Measurements from ENCODE around the gene SCUBE2.
A peak's percentile ranks its signal among the peaks of the same experiment; 100 is the strongest.
"Not testable (repeated sequence)": the region's sequence is repeated elsewhere in the genome, so short reads cannot be mapped to it uniquely, and the experiment has no call there.

The SCUBE2 gene

DNA sequence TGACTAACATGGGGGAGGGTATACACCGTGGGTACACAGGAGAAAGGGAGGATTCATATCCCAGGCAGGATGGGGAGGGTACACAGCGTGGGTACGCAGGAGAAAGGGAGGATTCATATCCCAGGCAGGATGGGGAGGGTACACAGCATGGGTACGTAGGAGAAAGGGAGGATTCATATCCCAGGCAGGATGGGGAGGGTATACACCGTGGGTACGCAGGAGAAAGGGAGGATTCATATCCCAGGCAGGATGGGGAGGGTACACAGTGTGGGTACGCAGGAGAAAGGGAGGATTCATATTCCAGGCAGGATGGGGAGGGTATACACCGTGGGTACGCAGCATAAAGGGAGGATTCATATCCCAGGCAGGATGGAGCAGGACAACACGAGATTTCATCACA, 51.0 kb downstream of the SCUBE2 start:
- DNase-seq (ENCODE audit: low spot score) = no peak

DNA sequence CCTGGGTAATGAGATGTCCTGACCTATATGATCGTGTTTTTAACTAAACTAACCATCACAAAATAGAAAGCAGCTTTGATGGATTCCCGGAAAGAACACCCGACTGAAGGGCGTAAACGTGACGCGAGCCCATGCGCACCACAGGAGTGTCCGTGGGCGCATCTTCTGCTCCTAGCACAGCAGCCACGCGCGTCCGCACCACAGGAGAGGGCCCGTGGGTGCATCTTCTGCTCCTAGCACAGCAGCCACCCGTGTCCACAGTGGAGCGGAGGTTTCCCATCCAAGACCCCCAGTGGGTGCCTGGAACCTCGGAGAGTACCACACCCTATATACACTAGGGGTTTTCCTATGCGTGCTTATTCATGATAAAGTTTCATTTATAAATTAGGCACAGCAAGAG, 51.5 kb downstream of the SCUBE2 start:
- DNase-seq (ENCODE audit: low spot score) = no peak

DNA sequence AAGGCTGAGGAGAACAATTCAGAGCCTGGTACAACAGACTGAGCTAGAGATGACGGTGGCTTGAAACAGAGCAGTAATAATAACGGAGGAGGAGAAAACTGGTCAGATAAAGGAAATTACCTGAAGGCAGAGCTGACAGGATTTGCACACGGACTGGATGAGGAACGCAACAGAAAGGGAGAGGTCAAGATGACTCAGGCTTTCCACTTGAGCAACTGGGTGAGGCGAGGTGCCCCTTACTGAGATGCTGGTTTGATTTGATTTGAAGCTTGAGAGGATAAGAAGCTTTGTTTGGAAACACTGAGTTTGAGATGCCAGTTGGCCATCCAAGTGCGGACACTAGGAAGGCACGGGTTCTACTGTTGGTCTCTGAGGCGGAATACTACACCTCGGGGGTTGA, 52.2 kb downstream of the SCUBE2 start:
- DNase-seq (ENCODE audit: low spot score) = no peak

DNA sequence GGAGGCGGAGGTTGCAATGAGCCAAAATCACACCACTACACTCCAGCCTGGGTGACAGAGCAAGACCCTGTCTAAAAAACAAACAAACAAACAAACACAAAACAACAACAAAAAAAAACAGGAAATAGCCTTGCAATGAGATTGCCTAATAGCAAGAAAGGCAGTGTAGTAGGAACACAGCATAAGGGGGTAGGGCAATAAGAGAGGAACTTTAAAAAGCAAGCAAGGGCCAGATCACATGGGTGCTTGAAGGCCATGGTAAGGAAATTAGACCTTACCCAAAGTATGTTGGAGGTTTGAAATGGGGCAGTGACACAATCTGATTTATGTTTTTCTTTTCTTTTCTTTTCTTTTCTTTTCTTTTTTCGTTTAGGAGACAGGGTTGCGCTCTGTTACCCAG, 52.9 kb downstream of the SCUBE2 start:
- DNase-seq (ENCODE audit: low spot score) = no peak

DNA sequence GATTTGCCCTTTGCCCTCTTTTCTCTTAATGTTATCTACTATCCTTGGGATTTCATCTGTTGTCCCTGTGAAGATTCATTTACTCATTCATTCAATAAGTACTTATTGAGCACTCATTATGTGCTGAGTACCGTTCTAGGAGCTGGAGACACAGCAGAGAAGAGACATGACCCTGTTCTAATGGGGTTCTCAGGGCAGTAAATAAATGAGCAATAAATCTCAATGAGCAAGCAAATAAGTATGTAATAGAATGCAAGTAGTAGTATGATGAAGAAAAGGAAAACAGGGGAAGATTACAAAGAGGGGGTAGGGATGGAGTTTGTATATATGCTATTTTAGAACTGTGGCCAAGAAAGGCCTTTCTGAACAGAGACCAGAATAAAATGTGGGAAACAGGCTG, 53.4 kb downstream of the SCUBE2 start:
- no peak for DNase-seq (ENCODE audit: low spot score)

DNA sequence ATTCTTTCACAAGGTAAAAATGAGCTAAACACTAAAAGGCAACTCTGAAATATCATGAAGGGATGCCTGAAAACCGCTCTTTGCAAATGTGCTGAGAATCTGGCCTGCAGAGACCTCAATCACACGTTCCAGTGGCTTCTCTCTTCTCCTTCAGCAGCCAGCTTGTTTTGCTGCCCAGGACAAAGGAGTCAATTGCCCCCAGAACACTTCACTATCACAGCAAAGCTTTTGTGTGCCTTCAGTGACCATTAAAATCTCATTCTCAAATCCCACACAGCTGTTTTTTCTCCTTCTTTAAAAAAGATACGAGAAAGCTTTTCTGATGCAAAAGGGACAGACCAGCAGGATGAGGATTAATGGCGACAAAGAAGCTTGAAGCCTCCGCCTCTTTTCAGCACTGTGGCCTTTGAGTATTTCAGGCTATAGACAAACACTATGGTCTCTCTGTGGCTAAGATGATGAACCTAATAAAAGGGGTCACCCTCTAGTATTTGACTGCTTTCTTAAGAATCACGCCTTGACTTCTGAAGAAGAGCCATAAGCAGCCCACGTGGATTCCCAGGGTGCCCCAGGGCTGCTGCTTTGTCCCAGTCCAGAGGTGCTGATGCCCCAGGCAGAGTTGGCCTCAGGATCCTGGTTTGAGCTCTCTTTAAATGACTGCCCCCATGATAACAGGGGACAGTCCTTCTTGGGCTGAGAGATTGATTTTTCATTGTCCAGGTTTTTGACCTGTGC, 54.2 kb downstream of the SCUBE2 start:
- DNase-seq (ENCODE audit: low spot score) = no peak

DNA sequence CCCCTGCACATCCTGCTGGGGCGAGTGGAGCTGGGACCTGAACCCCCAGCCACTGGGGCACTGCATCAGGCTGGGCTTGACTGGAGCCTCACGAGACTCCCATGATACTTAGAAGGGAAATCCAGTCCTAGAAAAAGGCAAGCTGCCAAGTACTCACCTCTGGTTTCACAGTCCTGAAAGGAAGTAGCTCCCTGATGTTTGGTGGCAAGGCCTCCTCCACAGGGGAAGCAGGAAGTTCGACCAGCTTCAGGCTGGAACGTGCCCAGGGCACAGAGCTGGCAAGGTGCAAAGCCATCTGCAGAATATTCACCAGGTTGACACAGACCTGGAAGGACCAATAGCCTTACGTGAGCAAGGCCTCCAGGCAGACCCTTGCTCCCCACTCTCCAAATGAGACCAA, 60.8 kb downstream of the SCUBE2 start:
- no peak for DNase-seq (ENCODE audit: low spot score)

DNA sequence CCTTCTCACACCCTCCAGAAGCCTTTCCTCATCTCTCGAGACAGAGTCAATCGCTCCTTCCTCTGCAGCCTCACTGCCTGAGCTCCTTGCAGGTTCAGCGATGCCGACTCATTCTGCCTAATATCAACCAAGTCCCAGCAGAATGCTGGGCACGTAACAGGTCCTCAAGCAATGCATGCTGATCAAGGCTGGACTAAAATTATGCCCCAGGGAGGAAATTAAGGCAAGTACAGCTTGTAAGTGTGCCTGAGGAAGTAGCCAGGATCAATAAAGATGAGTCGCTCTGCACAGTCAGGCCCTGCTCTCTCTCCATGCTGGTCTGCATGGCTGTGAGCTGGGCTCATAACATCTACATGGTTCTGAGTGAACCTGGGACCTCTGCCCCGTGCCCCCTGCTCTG, 62.0 kb downstream of the SCUBE2 start:
- DNase-seq (ENCODE audit: low spot score) = no peak

DNA sequence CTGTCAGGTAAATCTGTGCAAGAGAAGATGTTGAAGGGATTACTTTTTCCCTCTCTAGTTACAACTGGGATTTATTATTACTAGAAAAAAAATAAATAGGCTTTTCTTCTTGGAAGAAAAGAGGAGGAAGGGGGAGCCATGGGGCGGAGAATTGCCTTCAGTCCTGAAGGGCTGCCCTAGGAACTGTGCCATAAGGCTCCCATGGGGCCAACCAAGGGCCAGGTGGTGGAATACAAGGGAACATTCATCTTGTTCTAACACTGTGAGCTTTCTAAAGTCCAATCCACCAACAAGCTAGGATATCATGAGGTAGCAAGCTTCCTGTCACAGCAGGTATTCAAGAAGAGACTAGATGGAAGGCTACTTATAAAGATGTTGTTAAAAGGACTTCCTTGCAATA, 62.8 kb downstream of the SCUBE2 start:
- no peak for DNase-seq (ENCODE audit: low spot score)

DNA sequence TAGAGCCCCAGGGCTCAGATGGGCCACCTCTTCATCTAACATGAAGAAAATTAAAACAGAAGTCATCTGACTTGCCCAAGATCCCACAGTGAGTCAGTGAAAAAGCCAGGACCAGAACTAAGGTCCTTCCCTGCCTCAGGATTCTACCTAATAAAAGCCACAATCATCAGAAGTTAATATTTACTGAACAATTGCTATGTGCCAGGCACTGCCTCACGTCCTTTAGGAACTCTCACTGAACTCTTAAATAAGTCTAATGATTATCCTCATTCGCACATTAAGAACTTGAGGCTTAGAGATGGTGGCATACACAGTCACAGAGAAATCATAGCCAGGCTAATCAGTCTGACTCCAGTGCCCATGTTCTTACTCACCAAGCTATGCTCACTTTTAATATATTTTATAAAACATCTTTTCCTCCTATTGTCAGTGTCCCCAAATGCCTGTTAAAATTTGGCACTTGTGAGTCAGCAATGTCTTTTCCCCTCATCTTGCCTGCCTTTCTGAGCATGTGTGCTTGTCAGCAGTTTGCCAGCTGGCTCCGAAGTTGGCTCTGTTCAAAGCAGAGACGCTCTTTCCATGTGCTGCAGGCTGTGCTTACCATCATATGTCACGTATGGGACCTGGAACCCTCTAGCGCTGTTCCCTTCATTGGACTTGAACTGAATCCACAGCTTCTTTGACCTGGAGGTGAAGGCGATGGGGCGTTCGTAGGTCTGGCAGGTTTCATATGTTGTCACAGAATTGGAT, 66.1 kb downstream of the SCUBE2 start:
- no peak for DNase-seq (ENCODE audit: low spot score)

DNA sequence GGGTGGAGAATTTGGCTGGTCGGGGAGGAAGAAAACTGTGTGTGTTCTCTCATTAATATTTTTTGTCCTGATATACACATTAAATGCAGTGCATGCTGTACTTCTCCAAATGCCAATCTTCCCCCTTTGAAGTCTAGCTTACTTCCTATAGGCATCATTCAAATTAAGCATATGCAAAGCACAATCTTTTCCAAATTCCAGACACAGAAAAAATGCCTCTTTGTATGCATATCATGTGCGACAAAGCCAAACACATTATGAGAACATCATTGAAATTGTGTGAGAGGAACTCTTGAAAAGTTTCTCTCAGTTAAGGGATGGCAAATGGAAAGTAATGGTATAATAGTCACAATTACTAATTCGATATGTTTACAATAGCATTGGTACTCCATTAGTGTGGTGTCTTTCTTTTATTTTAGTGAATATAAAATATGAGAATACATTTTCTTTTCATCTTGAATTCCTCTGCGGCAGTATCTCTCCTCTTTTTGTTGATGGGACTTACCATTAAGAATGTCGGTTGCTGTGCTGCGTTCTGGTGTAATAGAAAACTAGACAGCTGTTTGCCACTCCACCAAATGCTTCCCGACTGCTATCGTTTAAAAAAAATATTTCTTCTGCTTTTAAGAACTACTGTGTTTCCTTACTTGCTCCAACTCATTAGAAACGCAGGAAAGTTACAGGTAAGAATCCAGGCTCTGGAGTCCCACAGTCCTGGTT, 68.3 kb downstream of the SCUBE2 start:
- DNase-seq (ENCODE audit: low spot score) = no peak

DNA sequence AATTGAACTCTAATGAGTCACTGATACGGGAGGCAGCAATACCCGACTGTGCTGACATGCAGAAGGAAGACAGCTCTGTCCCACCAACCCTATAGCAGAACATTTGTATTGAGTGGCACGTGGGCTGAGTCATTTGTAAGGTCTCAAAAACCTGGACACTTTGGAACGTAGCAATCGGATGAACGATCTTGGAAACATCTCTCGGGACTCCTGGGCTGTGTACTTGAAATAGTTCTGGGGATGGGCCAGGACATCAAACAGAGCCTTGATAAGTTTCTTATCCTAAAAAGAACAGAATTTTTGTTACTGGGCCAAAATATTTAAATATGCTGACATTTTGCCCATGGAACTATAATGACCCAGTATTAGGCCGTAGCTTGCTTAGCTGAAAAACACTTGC, 70.5 kb downstream of the SCUBE2 start:
- DNase-seq (ENCODE audit: low spot score) = no peak

DNA sequence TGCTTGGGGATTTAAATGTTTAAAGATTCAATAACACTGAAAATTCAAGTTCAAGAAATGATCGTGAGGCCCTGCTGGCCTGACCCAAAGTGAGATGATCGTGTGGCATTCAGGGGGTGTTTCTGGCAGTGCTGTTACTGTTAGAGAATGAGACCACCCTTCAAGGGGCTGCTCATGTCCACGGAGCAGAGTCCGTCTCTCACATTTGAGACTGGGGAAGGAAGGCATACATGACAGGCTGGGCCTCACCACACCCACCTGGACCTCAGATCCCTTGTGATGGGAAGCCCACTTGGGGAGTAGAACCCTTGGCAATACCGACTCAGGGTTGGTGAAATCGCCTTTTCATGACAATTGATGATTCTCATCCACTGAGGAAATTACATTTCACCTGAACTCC, 71.5 kb downstream of the SCUBE2 start:
- DNase-seq (ENCODE audit: low spot score) = no peak

DNA sequence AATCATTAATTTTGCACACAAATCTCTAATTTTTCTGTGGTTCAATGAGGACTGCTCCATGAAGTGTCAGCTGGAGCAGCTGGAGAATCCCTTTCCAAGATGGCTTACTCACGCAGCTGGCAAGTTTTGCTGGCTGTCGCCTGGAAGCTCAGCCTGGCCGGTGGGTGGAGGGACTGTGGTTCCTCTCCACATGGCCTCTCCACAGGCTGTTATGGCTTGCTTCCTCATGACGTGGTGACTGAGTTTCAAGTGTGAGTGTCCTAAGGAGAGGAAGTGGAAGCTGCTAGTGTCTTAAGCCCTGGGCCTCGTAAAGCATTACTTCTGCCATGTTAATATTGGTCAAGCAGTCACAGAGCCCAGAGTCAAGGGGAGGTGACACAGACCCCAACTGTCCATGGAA, 73.6 kb downstream of the SCUBE2 start:
- no peak for DNase-seq (ENCODE audit: low spot score)

DNA sequence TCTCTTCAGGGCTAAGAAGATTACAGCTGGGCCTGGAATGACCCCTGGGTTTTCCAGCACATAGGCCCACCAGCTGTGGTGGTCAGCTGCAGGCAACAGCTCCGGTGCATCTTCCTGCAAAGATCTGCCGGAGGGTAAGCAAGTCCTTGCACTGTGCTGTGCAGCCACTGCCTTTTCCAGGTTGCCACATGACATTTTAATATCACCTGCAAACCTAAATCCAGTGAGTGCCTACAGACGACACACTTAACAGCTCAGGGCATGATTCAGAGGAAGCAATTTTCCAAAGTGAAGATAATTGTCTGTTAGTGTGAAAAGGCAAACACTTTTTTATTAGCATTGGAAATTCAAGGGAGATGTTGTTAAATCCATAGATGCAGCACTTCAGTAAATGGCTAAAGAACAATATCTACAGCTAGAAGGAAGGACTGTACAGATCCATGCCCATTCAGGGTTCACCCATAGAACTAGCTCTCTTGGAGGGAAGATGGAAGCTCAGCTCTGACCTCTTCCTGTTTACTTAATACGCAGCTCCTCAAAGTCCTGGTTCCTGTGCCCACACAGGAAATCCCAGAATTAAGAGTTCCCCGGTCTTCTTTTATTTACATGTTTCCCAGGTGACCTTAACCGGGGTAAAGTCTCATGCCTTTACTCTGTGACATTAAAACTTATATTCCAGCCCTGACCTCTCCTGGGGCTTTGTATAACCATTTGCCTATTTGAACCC, 74.3 kb downstream of the SCUBE2 start:
- no peak for DNase-seq (ENCODE audit: low spot score)

DNA sequence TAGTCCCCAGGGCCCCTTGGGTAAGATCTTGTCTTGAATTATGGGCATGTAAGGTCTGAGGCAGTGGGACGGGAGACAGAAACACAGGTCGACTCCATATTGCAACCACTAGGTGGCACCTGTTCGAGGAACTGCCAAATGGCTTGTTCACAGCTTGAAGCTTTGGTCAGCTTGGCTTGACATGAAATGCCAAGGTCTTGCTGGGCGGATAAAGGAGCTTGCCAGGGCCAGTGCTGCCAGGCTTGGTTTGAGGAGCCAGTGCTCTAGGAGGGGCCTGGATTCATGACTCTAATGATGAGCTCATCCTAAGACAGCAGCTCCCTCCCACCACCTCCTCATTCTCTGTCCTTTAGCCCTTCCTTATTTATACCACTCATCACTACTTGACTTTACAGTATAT, 75.7 kb downstream of the SCUBE2 start:
- DNase-seq (ENCODE audit: low spot score) = peak; percentile 73

DNA sequence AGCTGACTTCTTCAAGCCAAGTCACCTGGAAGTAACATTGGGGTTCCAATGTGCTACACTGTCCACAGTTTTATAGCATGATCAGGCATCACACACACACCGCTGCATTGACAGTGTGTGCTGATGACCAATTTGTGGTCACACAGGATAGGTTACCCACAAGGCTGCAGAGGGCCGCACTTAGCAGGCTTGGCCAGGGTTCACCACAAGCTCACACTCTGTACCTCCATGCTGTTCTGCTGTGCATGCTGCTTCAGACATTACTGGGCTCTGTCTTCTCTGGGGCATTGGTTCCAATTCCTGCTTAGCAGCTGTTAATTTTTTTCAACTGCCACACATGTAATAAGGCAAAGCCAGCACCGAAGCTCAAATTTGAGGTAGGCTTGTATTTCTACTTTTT, 76.6 kb downstream of the SCUBE2 start:
- DNase-seq (ENCODE audit: low spot score) = no peak

DNA sequence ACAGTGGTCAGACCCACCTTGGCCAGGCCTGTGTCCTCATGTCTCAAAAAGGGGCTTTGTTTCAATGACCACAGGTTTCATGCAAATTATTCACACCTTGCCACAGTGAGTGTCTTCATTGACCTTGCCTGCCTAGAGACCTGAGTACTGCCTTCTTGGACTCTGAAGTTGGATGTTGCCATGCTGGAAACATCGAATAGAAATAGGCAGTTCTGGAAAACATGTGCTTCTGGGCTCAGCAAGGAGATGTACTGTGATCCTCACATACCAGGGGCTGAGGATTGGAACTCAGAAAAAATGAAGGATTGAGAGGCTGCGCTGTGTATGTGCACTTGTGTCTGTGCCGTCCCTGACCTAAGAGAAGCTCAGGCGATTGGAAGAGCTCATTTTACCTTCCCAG, 78.0 kb downstream of the SCUBE2 start:
- no peak for DNase-seq (ENCODE audit: low spot score)

DNA sequence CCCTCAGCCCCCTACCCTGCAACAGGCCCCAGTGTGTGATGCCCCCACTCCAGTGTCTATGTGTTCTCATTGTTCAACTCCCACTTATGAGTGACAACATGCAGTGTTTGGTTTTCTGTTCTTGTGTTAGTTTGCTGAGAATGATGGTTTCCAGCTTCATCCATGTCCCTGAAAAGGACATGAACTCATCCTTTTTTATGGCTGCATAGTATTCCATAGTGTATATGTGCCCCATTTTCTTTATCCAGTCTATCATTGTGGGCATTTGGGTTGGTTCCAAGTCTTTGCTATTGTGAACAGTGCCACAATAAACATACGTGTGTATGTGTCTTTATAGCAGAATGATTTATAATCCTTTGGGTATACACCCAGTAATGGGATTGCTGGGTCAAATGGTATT, 81.9 kb downstream of the SCUBE2 start:
- DNase-seq (ENCODE audit: low spot score) = not testable (repeated sequence)

DNA sequence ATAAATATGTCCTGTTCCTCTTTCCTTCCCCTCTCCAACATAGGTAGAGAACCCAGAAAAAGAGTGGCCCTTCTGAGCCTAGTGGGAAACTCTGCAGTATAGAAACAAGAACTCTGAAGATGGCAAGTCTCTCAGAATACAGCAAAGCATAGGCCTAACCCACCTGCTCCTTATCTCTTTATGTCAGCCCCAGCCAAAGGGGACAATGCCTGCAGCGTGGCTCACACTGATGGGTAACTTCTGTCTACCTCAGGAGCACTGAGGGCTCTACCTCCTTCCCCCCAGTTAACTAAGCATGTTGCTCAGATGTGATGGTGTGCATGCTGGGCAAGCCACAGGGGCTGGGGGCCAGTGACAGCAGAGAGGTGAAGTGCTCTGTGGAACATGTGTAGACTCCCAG, 82.7 kb downstream of the SCUBE2 start:
- no peak for DNase-seq (ENCODE audit: low spot score)

DNA sequence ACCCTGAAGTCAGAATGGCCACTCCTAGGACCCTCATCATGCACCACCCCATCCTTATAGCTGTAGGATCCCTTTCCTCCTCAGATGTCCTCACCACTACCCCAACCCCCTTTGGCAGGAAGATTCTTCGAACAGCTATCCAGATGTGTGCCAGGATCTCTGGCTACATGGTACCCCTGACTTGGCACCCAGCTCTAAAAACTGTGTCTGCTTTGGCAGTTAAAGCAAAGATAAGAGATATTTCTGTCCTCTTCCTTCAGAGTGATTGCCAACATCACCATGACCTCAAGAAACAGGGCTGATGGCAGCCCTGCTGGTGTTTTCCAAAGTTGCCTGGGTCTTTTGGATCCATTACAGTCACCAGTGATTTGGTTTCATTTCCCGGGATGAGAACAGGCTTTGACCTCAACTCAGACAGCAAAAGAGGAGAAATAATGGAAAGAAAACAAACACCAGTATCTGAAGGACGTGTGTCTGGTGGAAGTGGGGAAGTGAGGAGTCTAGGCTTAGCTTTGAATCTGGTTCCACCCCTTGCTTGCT, 83.3 kb downstream of the SCUBE2 start:
- DNase-seq (ENCODE audit: low spot score) = peak; percentile 33

DNA sequence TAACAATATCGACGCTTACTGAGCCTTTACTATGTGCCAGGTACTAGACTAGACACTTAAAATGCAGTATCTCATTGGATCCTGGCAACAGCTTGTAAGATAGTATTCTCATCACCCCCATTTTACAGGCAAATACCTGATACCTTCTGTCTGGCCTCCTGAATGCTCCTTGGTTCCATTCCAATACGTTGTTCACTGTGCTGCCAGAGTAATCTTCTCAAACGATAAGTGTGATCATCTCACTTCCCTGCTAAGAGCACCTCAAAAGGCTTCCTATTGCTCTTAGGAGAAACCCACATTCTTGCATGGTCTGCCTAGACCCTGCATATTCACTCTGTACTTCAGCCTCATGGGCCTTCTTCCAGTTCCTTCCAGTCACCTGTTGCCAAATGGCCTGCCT, 86.3 kb downstream of the SCUBE2 start:
- DNase-seq (ENCODE audit: low spot score) = no peak
